Fibroblast of villous mesenchyme (primary cell): ENCODE measurements around the gene SOX13. TPM values are rescaled to one million over a fixed set of nuclear protein-coding genes. Genes with fewer than 3 reads are reported as not detected.
A peak's percentile ranks its signal among the peaks of the same experiment; 100 is the strongest.

Experiments used
- DNase-seq: peaks from one replicate; pipeline ENCODE4 v3.0.0-alpha.2; 2010; ENCODE audit warnings: low read depth
- H3K4me3 ChIP-seq: 2 replicates; pipeline ENCODE4 v1.5.1; 2011; ENCODE audit warnings: low read depth, mild to moderate bottlenecking, low read length
- CTCF ChIP-seq: IDR thresholded peaks from 2 replicates; pipeline ENCODE4 v1.5.1; 2012; ENCODE audit warnings: low read depth, mild to moderate bottlenecking, low read length; ENCODE audit not compliant: insufficient read depth
- total RNA-seq: library from RNA; depleted of rRNA; stranded (reverse); fragments of >200 nt; gene quantifications from 2 replicates; pipeline ENCODE4 v1.2.3, GENCODE V29; 2012

Gene SOX13
- total RNA-seq, 1 donor = 14.7 TPM

GRCh38 chr1:204161609-204162493, 88.9 kb downstream of the SOX13 start:
- no peak overlapping the region for H3K4me3 ChIP-seq
- no peak for TF ChIP-seq CTCF
- no peak for DNase-seq

DNA sequence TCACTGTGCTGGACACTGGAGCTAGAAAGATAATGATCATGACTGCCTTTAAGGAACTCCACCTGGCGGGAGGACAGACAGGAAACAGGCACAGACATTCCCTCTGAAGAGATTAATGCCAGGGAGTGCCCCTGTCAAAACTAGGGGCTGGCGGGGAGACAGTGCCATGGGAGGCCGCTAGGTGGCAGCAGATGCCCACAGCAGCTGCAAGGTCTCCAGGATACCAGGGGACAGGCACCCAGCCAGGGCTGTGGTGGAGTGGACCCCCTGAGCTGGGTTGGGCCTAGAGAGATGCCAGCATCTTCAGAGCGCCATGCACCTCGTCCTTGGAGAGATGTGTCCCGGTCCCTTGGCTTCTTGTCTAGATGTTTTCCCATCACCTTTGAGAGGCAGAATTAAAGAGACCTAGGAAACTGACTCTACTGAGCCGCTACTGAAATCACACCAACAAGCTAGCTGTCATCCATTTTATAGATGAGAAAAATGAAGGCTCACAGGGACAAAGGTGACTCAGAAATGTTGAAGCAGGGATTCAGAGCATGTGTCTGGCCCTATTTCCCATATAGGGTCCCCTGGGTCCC, 89.7 kb downstream of the SOX13 start:
- no peak overlapping the region for H3K4me3 ChIP-seq
- TF ChIP-seq CTCF = peak; percentile 99
- DNase-seq = peak; percentile 63

GRCh38 chr1:204166219-204166618, 93.3 kb downstream of the SOX13 start, which contains the start of gene REN:
TSS of gene REN (minus strand) at chr1:204166337. CDS start at chr1:204166293, 44 bp downstream.
- peak; percentile 21 for DNase-seq
- TF ChIP-seq CTCF = no peak
- no peak within 1 kb of the TSS for H3K4me3 ChIP-seq

DNA sequence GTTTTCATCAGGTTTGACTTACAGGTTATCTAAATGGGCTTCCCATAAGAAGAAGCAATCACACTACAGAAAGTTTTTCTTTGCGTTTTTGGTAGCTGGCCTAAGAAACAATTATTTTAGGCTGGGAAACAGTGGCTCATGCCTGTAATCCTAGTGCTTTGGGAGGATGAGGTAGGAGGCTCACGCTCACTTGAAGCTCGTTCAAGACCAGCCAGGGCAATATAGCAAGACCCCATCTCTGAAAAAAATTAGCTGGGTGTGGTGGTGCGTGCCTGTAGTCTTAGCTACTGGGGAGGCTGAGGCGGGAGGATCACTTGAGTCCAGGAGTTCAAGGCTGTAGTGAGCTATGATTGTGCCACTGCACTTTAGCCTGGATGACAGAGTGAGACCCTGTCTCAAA, 94.8 kb downstream of the SOX13 start:
- H3K4me3 ChIP-seq = no peak overlapping the region
- DNase-seq = no peak
- no peak for TF ChIP-seq CTCF

DNA sequence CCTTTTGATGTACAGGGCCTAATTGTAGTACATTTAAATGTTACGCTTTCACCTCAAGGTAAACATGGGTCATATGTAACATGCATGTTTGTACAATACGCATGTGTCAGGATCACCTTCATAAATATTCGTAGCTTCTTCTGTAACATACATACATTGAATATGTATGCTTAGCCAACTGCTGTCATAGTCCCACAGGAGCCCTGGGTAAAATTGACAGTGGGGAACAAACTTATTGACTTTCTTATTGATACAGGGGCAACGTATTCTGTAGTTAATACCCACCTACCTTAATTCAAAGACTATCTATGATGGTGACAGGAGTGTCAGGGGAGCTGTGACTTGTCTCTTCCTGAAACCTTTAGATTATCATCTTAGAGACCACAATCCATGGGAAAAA, 96.9 kb downstream of the SOX13 start:
- H3K4me3 ChIP-seq = no peak overlapping the region
- DNase-seq = no peak
- no peak for TF ChIP-seq CTCF

DNA sequence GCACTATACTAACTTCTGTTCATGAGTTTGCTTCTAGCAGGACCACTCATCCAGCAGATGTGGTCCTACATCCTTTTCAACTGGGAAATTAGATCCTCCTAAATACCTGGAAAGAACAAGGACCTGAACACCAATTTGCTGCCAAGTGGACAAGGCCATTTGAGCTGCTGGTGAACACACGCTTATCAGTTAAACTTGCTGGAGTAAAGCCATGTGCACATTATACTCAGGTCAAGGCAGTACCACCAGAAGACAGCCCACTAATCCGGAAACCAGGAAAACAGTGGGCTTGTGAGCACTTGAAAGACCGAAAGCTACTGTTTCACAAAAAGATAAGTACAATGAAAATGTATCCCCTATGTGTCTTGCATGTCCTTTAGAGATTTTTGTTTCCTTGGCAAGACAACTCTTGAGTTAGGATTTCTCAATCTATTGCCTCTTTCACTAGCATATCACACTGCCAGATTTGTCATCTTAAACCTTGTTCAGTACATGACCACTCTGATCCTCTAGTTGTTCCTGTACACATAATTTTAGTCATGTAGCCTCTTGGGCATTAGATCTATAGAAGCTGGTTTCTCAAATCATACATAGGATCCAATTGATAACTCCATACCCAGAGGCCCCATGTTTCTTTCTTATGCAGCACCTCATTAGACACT, 97.7 kb downstream of the SOX13 start:
- no peak overlapping the region for H3K4me3 ChIP-seq
- no peak for DNase-seq
- no peak for TF ChIP-seq CTCF
